Psoas muscle (tissue), 8 donors: Measurements from ENCODE around the gene GALNT10. TPM values are rescaled to one million over a fixed set of nuclear protein-coding genes. Genes with fewer than 3 reads are reported as not detected.

Experiments used
- ATAC-seq, 4 donors: fragments of 200-7000 bp; cut with Tn5 transposase; one replicate each; pipeline ENCODE4 v1.9.1; 2020; ENCODE audit warnings: moderate library complexity in 3 of 4, mild to moderate bottlenecking in 2 of 4
- DNase-seq, 2 donors: peaks; one replicate each; pipeline ENCODE4 v3.0.0-alpha.2; 2020
- H3K27ac ChIP-seq: fragments of 200-600 bp; one replicate; pipeline ENCODE4 v1.8.0; 2022
- H3K27me3 ChIP-seq, 3 donors: fragments of 200-600 bp in 1 of 3; one replicate each; pipeline versions ENCODE4 v1.6.1 to v1.8.0; 2013 to 2022; ENCODE audit warnings: low read length in 2 of 3, mild to moderate bottlenecking in 2 of 3, moderate library complexity in 1 of 3; ENCODE audit not compliant: insufficient read depth in 3 of 3
- H3K36me3 ChIP-seq, 2 donors: fragments of 200-600 bp in 1 of 2; one replicate each; pipeline versions ENCODE4 v1.6.1 to v1.8.0; 2013 to 2022; ENCODE audit warnings: low read depth in 1 of 2, mild to moderate bottlenecking in 1 of 2, moderate library complexity in 1 of 2; ENCODE audit not compliant: insufficient read depth in 1 of 2
- H3K4me1 ChIP-seq: fragments of 200-600 bp; one replicate; pipeline ENCODE4 v1.8.0; 2022
- H3K4me3 ChIP-seq: fragments of 200-600 bp; one replicate; pipeline ENCODE4 v1.8.0; 2022; ENCODE audit warnings: mild to moderate bottlenecking
- H3K9me3 ChIP-seq: fragments of 200-600 bp; one replicate; pipeline ENCODE4 v1.8.0; 2022
- WGBS, 3 donors: extraction: QIAGEN DNeasy Blood & Tissue Kit; methylation state at CpG; one replicate each; pipeline versions ENCODE4 v1.1.6 to v1.1.7; 2013; 5-methylcytosine and 5-hydroxymethylcytosine counted together
- intact Hi-C, 2 donors: fragments of 100-400 bp; cut with DNase I; formaldehyde crosslinking; loops; one replicate each; pipeline versions ENCODE4 v1.11.0 to v1.14.2; 2022
- polyA plus RNA-seq, 3 donors: library from polyadenylated mRNA; stranded (reverse); fragments of 200-250 nt; gene quantifications; one replicate each; pipeline ENCODE4 v1.2.3, GENCODE V29; 2013
- total RNA-seq, 4 donors: library from RNA; stranded (reverse); fragmentation: NEBNext Ultra II Directional in 2 of 4; extraction: Animal tissue kit (Norgen Biotek cat#: 25700) in 2 of 4; gene quantifications; one replicate each; pipeline versions ENCODE4 v1.2.1 to v1.2.4, GENCODE V29; 2021 to 2023
- TF ChIP-seq, protein P1 (sequence below): fragments of 200-600 bp; IDR thresholded peaks from one replicate; pipeline ENCODE4 v1.8.0; 2022; ENCODE audit warnings: antibody characterized with exemption
- donor health status: healthy with polysubstance abuse.
- donor health status: DM: no; HTN: no; CAD: no; lungs with moderate emphysema.
- donor health status: Bipolar disorder and iron deficiency.
- donor health status: healthy.
- donor health status: DM: yes; HTN: yes; CAD: no.
- donor health status: DM: no; HTN: no; CAD: no.
- donor health status: DM: no; HTN: no; CAD: no.
- donor health status: DM: yes; HTN: yes; CAD: no.

GALNT10 gene
- total and polyA plus RNA-seq, 7 donors: 4.2 to 9.9 (median 6.8) TPM

DNA sequence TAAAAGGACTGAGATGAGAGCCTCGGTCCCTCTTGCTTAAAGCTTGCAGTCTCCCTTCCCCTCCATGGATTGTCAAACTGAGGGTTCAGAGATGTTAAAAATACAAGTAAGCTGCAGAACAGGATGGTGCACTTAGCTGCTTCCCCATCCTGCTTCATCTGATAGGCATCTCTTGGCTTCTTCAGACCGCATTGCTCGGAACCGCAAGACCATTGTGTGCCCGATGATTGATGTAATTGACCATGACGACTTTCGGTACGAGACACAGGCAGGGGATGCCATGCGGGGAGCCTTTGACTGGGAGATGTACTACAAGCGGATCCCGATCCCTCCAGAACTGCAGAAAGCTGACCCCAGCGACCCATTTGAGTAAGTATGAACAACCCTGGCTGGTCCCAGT is 189.7 kb downstream of the GALNT10 start:
- Histone ChIP-seq H3K4me3 (no peak overlapping the region), H3K36me3 (peaks cover 0 to 17% of the 10 kb centered on the region in 2 donors), H3K4me1 (no peaks in the 10 kb centered on the region), H3K27me3 (no peaks in the 10 kb centered on the region), H3K9me3 (no peaks in the 10 kb centered on the region), H3K27ac (no peak overlapping the region)
- ATAC-seq (no peak), DNase-seq (no peak)
- intact Hi-C loops: no loop called here
- TF ChIP-seq, protein P1, sequence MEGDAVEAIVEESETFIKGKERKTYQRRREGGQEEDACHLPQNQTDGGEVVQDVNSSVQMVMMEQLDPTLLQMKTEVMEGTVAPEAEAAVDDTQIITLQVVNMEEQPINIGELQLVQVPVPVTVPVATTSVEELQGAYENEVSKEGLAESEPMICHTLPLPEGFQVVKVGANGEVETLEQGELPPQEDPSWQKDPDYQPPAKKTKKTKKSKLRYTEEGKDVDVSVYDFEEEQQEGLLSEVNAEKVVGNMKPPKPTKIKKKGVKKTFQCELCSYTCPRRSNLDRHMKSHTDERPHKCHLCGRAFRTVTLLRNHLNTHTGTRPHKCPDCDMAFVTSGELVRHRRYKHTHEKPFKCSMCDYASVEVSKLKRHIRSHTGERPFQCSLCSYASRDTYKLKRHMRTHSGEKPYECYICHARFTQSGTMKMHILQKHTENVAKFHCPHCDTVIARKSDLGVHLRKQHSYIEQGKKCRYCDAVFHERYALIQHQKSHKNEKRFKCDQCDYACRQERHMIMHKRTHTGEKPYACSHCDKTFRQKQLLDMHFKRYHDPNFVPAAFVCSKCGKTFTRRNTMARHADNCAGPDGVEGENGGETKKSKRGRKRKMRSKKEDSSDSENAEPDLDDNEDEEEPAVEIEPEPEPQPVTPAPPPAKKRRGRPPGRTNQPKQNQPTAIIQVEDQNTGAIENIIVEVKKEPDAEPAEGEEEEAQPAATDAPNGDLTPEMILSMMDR: no peak
- WGBS, 3 donors: 92 to 95% (median 93%) methylated on average over 12 of the region's 12 CpGs

DNA sequence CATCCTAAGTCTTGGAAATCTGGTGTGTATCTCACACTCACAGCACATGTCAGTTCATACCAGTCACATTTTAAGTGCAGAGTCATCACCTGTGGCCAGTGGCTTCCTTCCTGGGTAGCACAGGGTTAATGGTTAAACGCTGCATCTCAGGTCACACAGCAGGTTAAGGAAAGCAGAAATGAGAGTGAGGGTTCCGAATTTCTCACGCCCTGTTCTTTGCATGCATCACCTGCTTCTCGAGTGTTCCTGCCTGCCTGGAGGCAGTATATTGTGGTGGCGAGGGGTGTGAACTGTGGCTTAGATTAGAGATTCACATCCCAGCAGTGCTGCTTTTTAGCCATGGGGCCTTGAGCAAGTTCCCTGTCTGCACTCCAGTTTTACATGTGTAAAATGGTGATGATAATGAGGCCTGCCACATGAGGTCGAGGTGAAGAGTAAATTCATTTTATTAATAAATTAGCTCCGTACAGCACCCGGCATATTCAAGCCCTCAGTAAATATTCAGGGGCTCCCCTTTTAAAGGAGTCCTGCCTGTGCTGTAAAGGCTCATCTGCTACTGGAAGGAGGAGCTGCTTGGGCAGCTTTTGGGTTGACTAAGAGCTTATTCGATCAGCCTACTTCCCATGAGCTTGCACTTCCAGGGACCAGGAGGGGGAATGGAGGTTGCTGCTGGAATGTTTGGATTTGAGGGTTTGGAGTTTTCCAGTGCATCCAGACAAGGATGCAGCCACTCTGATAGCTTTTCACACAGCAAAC is 194.1 kb downstream of the GALNT10 start:
- 73 to 79% (median 77%) methylated on average over 9 of the region's 9 CpGs for WGBS, 3 donors
- Histone ChIP-seq H3K4me3 (no peak overlapping the region), H3K9me3 (no peaks in the 10 kb centered on the region), H3K4me1 (no peaks in the 10 kb centered on the region), H3K36me3 (peaks cover 0 to 25% of the 10 kb centered on the region in 2 donors), H3K27ac (no peak overlapping the region), H3K27me3 (no peaks in the 10 kb centered on the region)
- intact Hi-C loops: no loop called here
- ATAC-seq: no peak
- DNase-seq: no peak
- TF ChIP-seq, protein P1: no peak

DNA sequence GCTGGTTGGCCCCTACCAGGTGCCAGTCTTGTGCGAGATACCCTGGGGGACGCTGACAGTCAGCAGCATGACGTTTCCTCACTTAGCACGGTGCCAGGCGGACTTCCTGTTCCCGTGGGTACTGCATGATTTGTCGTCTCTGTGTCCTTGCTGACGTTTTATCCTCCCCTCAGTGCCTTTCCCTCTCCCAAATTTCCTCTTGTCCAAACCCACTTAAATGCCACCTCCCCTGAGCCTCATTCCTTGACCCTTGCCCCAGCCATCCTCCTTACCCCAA is 194.6 kb downstream of the GALNT10 start:
- intact Hi-C loops: no loop called here
- Histone ChIP-seq H3K4me3 (no peak overlapping the region), H3K27ac (no peak overlapping the region), H3K4me1 (no peaks in the 10 kb centered on the region), H3K36me3 (peaks cover 0 to 25% of the 10 kb centered on the region in 2 donors), H3K9me3 (no peaks in the 10 kb centered on the region), H3K27me3 (no peaks in the 10 kb centered on the region)
- TF ChIP-seq, protein P1: no peak
- ATAC-seq: no peak
- WGBS, 3 donors: 45 to 58% (median 46%) methylated on average over 8 of the region's 8 CpGs
- no peak for DNase-seq

DNA sequence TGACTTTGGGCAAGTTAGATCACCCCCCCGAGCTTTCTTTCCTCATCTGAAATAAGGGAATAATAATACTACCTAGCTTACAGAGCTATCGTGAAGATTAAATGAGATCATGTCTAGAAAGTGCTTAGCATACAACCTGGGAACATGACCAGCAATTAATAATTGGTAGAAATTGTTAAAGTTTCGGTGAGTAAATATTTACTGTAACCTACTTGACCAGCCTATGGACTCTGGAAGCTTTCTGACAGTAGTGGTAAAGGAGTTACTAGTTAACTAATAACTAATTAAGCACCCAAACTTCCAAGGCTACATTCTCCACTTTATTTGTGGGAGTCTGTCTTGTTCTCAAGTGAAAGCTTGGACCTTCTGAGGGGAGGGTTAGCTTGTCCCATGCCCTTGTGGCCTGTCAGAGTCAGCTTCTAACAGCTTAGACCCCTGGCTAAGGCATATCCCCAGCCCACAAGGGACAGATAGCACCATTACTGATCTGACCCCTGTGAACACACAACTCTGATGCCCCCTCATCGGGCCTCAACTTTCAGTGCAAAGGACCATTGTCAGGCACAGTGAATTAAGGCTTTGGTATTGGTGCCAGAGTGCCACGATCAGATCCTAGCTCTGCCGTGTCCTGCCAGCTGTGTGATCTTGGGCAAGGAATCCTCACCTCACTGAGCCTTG is 196.6 kb downstream of the GALNT10 start:
- Histone ChIP-seq H3K4me1 (no peaks in the 10 kb centered on the region), H3K27me3 (no peaks in the 10 kb centered on the region), H3K4me3 (no peak overlapping the region), H3K36me3 (peaks cover 0 to 25% of the 10 kb centered on the region in 2 donors), H3K9me3 (no peaks in the 10 kb centered on the region), H3K27ac (no peak overlapping the region)
- DNase-seq (no peak), ATAC-seq (no peak)
- TF ChIP-seq, protein P1: no peak
- intact Hi-C loops: no loop called here
- WGBS, 3 donors: 84 to 88% (median 87%) methylated on average over 6 of the region's 6 CpGs
